GM18907 (cell line): ENCODE results near the gene KCND3.

ENCODE experiments used
- ATAC-seq: cut with Tn5 transposase; IDR thresholded peaks from one replicate; pipeline ENCODE4 v1.9.1; 2021; ENCODE audit warnings: mild to moderate bottlenecking, moderate library complexity; ENCODE audit not compliant: unreplicated experiment

KCND3 gene

DNA sequence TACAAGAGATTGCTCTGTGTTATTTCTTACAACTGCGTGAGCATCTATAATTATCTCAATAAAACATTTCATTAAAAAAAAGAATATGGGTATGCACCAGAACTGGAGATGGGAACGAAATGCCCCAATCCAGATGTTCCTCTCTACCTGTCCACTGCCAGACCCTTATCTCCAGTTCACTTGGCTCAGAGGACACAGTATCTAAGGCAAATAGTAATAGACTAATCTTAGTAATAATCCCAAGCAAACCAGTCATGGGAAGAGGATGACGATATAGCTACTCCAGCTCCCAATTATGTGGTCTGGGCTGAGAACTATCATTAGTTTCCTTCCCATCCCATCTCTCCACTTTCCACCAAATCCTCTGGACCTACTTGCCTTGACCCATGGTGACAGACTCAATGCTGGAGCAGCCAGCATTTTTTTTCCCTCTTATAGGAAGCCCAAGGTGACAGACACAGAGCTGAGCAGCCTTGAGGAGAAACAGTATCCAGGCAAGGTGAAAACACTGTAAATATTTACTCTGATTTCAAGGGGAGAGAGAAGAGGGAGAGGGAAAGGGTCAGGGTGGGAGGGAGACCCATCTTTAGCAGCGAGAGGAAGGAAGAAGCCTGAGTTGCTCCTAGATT, 205.1 kb downstream of the KCND3 start:
- ATAC-seq, result no peak

DNA sequence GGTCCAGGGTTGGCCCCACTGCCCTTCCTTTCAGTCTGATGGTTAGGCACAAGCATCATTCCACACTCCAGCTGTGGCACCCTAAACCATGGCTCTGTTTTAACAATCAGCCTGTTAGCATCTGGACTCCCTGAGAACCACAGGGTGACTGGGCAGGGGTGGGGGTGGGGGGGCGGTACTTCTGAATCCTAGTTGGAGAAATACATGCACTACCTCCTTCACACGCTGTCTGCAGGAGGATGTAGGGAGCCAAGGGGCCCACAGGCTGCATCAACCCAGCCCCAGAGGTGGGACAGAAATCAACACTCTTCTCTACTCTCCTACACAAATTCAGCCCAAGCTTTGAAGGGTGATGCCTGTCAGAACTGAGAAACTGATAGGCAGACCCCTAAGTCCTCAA, 209.9 kb downstream of the KCND3 start:
- no peak for ATAC-seq

DNA sequence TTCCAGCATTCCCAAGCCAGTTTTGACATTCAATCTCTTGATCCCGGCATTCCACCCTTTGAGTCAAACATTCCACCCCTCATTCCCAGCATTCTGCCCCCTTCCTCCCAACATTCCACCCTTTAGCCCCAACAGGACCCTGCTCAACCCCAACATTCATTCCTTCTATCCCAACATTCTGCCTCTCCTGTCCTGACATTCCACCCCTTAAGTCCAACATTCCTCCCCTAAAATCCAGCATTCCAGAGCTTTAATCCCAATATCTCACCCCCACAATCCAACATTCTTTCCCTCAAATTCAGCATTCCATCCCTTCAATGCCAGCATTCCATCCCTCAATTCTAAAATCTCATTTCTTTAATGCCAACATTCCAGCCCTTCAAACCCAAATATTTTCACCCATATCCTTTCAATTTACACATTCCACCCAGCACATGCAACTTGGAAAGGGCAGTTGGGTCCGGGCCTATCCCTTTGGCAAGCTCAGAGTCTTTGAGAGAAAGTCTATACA, 210.9 kb downstream of the KCND3 start:
- ATAC-seq, result no peak

DNA sequence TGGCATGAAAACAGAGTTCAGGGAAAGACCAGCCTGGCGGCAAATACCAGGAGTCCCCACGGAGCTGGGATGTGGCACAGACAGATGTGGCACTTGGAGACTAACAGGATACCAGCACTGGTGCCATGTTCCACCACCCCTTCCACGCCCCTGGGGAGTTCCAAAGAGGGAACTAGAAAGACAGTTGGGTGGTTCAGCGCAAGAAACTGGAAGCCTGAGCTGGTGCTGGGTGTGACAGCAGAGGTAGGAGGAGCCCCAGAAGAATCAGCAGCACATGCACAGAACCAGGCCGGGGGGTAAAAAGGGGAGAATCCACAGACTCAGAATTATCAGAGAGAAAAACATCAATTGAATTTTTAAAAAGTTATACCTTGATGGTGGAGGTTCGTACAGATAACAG, 211.4 kb downstream of the KCND3 start:
- no peak for ATAC-seq

DNA sequence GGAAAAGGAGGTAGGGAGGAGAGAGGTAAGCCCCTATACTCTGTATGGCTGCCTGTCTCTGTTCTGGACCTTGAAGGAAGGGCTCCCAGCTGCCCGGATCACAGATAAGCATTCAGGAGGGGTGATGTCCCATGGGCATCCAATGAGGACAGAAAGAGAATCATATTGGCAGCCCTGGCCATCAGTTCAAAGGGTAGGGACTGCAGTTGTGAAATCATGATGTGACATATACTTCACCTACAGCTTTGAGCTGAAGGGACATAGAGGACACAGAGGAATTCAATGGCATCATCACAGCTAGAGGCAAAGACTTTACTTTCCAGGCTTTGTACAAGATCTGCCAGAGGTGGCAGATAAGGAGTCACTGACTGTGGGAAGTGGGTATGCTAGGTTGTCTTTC, 212.2 kb downstream of the KCND3 start:
- no peak for ATAC-seq

DNA sequence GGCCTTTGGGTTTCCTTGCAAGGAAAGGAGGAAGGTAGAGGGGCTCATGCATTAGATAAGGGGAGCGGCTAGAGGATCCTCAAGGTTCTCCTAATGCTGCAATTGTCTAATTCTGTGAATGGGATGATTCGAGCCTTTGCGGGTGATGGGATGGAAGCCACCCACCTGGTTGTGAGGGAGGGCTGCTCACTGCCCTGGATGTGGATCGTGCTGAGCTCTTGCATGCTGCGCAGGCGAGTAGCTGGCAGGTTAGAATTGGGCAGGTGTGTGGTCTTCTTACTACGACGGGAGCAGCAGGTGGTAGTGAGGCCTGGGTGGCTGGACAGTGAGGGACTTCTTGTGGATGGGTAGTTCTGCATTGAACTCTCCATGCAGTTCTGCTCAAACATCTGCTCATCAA, 212.6 kb downstream of the KCND3 start:
- ATAC-seq, result no peak

DNA sequence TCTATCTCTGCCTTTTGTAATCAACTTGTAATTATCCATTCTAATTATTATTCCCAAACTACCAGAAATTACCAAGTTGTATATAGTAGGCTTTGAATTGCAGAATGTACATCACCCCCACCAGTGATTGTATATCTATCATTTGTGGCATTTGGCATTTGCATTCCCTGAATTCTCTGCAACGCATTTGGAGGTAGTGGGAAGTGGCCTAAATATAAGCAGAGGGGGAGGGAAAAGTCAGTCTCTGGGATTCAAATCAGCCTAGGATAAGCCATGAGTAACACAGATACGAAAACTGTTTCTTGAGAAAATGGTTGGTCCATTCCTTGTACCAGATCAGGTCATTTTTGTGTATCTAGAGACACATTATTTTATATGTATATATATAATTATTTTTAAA, 213.1 kb downstream of the KCND3 start:
- ATAC-seq, result no peak

DNA sequence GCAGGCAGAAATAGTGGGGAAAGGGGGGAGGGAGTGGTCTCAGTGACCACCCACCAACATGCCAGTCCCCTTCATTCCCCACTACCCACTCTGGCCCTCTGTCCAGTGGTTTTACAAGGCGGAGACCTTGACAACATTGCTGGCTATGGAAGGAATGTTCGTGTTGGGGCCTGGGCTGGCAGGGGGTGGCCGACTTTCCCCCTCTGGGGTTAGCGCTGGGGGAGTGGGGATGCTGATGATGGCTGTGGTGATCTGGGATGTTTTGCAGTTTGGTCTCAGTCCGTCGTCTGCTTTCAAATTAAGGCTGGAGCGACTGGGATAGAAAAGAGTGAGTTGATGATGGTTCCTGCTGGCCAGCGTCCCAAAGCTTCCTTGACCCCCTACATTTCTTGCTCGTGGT, 213.5 kb downstream of the KCND3 start:
- no peak for ATAC-seq

DNA sequence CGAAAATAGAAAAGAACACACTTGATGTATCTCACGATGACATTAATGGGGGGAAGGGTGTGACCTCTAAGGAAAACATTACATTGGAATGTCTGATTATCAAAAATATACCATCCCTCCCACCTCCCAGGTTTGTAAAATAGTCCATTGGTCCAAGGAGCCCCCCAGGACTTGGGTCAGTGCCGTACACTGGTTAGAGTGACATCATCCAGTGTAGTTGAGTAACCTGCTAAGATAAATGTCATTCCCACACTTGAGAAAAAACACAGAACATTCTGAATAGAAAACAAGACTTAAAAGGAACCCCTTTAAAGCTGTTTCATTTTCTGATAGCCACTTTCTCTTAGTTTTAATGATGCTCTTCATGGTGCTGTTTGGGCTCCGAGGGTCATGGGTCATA, 218.6 kb downstream of the KCND3 start:
- ATAC-seq, result no peak

DNA sequence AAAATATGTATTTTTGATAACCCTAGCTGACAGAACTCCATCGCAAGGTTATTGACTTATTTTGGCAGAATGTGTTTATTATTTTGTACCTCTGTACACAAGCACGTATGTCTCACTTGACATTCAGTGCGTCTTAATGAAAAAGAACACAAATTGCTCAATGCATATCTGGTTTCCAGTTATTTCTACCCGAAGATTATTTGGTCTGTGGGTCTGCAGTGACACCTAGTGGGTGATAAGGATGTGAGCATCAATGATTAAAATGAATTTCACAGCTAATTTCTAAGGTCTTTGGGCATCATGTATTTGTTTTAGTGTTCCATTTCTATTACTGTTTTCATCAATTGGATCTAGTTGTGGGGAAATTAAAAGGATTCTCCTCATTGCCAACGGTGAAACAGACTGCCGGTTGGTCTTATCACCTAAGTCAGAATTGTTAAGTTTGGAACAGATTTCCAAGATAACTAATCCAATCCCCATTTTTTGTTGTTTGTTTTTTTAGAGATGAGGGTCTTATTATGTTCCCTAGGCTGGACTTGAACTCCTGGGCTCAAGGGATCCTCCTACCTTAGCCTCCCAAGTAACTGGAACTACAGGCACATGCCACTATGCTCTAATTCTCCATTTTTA, 219.8 kb downstream of the KCND3 start:
- ATAC-seq, result no peak

DNA sequence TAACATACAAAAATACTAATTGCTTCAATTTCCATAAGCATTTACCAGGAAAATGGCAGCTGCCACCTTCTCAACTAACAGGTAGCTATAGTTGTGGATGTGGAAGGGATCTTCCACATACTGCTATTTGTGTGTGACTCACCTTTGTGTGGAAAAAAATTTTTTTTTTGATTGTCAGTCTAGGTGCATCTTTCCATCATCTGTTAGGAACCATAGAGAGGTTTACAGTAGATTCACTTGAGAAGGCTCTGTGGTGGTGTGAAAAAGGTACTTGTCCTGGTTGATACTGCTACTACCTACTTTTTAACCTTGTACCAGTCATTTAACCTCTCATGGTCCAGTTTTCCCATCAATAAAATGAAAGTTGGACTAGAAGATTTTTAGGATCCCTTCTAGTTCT, 220.8 kb downstream of the KCND3 start:
- no peak for ATAC-seq

DNA sequence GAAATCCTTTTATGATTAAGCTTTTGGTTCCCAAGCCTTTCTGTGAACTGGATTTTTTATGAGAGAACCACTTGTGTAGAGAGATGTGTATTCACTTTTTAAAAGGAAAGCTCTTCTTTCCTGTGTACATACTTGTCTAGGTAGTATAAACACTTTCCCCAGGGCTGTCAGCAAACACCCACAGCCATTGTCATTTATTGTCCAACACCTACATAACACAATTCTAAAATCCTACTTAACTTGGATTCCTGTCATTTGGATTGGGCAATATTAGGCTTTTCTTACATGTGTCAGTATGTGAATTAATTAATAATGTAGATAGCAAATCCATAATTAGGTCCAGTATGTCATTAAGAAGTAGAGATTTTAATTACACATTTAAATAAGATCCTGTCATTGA, 221.4 kb downstream of the KCND3 start:
- ATAC-seq, result no peak

DNA sequence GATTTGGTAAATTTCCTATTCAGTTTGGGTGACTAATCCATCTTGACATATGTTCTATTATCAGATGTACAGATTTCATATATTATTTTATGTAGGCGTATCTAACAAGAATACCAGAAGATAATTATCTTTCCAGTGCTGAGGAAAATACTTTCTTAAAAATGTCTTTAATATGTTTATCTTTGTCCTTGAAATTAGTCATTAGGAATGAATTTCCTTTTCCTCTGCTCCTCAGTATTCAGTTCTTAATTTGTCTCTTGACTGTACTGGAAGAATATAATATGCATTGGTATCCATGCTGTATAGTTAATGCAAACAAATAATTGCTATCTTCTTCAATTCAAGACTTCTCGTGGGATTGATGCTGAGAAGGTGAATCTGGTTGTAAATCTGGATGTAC, 227.1 kb downstream of the KCND3 start:
- ATAC-seq, result no peak

DNA sequence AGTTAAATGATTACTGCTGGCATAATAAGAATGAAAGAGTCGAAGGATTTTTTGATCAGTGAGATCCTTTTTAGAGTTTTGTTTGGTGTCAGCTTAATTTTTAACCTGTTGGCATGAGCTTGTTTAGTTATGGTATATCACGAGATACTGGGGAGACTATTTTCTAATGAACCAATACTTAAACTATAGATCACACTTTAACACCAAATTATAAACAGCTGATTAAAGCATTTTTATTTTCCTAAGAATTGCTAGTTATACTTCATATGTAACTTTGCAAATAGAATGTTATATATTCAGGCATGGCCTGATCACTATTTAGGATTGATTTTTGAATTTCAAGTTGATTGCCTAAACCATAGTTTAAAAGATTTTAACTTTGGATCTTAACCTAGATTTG, 227.8 kb downstream of the KCND3 start:
- ATAC-seq, result no peak

DNA sequence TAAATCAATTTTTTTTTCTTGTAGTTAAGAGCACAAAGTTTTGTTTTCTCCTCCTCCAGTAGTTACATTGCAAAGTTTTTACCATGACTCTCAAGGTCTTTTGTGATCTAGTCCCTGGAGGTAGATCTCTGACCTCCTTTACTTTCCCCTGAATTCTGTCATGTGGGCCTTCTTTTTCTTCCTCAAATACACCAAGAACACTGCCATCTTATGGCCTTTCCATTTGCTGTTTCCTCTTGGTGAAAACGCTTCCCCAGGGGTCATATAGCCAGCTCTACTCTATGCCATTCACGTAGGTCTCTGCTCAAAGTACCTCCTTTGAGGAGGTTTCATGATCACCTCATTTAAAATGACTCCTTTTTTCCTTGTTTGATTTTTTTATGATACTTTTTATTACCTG, 231.1 kb downstream of the KCND3 start:
- ATAC-seq, result no peak

DNA sequence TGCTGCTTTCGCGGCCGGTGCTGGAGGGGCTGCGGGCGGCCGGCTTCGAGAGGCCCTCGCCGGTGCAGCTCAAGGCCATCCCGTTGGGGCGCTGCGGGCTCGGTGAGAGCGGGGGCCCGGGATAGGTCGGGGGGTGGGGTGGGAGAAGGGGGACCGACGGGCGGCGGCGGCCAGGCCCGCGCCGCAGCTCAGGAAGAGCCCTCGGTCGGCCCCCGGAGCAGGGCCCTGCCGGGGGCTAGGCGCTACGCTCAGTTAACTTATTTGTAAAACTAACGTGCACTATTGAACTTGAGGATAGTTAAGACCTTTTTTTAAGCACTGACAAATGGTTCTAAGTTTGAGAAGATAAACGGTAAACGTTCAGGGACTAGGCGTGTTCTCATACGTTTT, 233.3 kb downstream of the KCND3 start:
- peak; percentile 13 for ATAC-seq

DNA sequence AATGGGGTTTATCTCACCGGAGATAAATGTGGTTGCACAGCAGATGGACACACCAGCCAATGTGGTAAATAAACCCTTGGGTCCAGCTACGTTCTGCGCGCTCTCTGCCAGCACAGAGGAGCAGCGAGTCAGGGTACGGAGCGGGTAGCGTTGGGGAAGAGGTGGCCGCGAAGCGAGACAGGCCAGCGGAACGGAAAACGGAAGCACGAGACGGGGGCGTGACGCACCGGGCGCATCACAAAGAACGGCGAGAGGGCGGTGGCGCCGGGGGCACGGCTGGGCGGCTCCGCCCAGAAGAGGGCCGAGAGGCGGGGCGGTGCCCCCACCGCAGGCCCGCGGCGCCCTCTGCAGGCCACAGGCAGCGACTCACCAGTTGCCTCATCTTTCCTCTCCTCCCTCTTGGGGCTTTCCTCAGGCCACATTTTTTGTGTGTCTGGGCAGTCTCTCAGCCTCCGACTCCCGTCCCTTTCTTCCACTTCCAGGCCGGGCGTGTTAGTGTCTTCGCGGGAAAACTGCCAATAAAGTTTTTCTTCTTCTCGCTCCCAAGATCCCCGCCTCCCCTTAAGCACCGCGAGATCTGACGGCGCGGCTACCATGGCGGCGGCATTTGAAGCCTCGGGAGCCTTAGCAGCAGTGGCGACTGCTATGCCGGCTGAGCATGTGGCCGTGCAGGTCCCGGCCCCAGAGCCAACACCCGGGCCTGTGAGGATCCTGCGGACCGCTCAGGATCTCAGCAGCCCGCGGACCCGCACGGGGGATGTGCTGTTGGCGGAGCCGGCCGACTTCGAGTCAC, 233.9 kb downstream of the KCND3 start, which contains the start of gene DDX20:
Gene DDX20, plus strand, starts transcription at position 571 of the 793 bp plus-strand sequence. Its CDS starts 24 bp downstream, at position 595.
- peak; percentile 92 for ATAC-seq

DNA sequence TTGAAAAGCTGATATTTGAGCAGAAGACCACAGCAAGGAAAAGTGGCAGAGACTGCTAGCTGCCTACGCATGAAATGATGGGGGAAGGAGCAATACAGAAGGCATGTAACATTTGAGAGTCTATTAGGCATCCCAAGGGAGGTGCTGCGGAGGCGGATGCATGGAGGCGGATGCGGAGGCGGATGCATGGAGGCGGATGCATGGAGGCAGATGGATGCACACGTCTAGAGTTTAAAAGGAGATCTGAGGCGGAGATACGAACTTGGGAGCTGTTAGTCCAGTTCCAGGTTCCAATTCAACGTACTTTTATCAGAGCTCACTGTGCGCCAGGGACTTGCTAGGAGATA, 234.5 kb downstream of the KCND3 start:
- ATAC-seq, result peak; percentile 16

DNA sequence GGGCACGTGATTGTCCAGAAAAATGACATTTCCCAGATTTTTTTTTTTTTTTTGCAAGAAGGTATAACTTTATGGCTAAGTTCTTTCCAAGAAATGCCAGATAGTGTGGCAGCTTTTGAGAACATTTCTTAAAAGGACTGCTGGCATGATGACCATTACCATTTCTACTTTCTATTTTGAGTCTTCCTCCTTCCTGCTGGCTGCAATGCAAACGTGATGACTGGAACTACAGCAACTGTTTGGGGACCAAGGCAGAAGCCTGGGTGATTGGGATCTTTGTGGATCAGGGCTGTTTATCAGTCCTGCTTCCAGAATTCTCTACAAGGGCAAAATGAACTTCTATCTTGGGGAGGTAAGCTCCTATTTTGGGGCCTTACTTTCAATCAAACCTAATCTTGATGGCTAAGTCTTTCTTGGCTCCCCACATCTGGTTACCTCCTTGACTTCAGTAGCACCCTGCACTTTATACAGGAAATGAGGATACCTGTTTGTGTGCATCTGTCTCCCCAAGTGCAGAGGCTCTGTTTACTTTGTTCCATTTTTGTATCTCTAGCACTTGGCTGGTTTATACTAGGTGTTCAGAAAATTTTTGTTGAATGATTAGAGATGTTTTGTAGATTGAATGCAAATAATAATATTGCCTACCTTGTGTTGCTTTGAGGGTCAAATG, 237.4 kb downstream of the KCND3 start:
- no peak for ATAC-seq

DNA sequence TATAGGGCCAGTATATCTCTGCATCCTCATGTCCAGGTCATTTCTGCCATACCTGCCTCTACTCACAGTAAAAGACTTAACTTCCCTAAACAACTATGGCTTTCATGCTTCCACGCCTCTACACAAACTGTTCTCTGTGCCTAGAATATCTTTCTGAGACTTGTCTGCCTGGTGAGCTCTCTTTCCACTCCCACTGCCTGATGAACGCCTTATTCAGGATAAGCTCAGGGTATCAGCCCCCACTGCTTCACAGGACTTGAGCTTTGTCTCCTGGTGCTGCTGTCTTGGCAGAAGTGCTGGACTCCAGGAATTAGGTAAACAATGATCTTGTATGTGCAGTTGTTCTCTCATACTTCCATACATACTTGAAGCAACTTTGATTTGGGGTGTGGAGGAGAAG, 238.6 kb downstream of the KCND3 start:
- no peak for ATAC-seq

DNA sequence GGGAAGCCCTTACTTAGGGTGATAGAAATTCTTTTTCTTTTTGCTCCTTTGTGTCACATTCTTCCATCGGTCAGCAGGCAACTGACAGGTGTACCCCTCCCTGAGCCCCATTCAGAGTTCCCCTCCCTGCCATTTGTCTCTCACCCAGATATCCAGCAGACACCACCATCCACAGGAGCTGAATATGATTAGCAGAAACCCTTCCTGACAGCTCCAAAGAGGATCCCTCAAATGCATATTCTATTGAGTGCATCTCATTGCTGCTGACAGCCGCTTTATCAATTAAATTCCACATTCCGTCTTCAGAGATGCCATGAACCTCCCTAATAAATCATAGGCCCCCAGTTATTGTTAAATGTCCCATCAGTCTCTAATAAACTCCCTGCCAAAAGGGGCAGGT, 239.8 kb downstream of the KCND3 start:
- no peak for ATAC-seq

DNA sequence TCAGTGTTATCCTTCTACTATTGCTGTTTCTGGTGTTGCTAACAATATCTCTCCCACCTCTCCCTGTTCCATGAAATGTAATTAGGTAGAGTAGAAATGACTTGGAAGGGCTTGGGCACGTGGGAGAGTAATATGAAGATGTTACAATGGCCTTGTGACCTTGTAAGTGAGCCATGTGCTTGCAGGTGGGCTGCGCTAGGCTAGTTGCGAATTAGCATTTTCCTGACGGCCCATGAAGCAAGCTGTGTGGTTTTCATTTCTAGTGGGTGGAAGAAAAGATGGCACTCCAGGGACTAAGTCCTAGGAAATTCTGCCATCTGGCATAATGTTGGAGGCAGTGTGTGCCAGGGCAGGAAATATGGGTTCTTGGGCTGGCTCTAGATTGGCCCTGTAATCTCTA, 241.5 kb downstream of the KCND3 start:
- no peak for ATAC-seq
